Loucy (cell line): ENCODE measurements around the gene COL11A2.

ENCODE experiments used
- H2AFZ ChIP-seq: fragments of 200-600 bp; sonication (generic); 2 replicates; pipeline ENCODE4 v1.6.0; 2016; ENCODE audit warnings: antibody characterized with exemption, mild to moderate bottlenecking, low read length, moderate library complexity
- H3F3A ChIP-seq: fragments of 200-600 bp; 2 replicates; pipeline ENCODE4 v1.6.0; 2016; ENCODE audit warnings: antibody characterized with exemption, low read depth, mild to moderate bottlenecking
- H3K27me3 ChIP-seq: fragments of 200-600 bp; sonication (generic); 2 replicates; pipeline ENCODE4 v1.6.1; 2014; ENCODE audit warnings: low read length, mild to moderate bottlenecking; ENCODE audit not compliant: insufficient read depth, poor library complexity, severe bottlenecking
- H3K36me3 ChIP-seq: fragments of 200-600 bp; sonication (generic); 2 replicates; pipeline ENCODE4 v1.6.1; 2016; ENCODE audit warnings: low read length; ENCODE audit not compliant: insufficient read depth
- H3K4me1 ChIP-seq: fragments of 200-600 bp; sonication (generic); 2 replicates; pipeline ENCODE4 v1.5.1; 2014; ENCODE audit warnings: low read length, mild to moderate bottlenecking; ENCODE audit not compliant: insufficient read depth, poor library complexity, severe bottlenecking
- H3K4me2 ChIP-seq: fragments of 200-600 bp; sonication (generic); 2 replicates; pipeline ENCODE4 v1.6.0; 2014; ENCODE audit warnings: antibody characterized with exemption, low read length, low read depth, mild to moderate bottlenecking; ENCODE audit not compliant: poor library complexity, severe bottlenecking
- H3K4me3 ChIP-seq: fragments of 200-600 bp; sonication (generic); 2 replicates; pipeline ENCODE4 v1.5.1; 2014; ENCODE audit warnings: low read length, mild to moderate bottlenecking, mixed read lengths; ENCODE audit not compliant: poor library complexity, severe bottlenecking
- H3K79me2 ChIP-seq: fragments of 200-600 bp; sonication (generic); 2 replicates; pipeline ENCODE4 v1.6.1; 2014; ENCODE audit warnings: low read length; ENCODE audit not compliant: insufficient read depth
- H3K9ac ChIP-seq: fragments of 200-600 bp; sonication (generic); 2 replicates; pipeline ENCODE4 v1.6.0; 2014; ENCODE audit warnings: mild to moderate bottlenecking, low read depth, low read length, moderate library complexity; ENCODE audit not compliant: poor library complexity, severe bottlenecking
- H3K9me2 ChIP-seq: fragments of 200-600 bp; sonication (generic); replicated peaks from 2 replicates; pipeline ENCODE4 v1.6.1; 2016; ENCODE audit warnings: low read depth, low read length, mixed read lengths
- H3K9me3 ChIP-seq: fragments of 200-600 bp; sonication (generic); 2 replicates; pipeline ENCODE4 v1.6.1; 2014; ENCODE audit warnings: mild to moderate bottlenecking, antibody characterized with exemption, low read length, low read depth; ENCODE audit not compliant: insufficient read depth
- H4K20me1 ChIP-seq: fragments of 200-600 bp; sonication (generic); 2 replicates; pipeline ENCODE4 v1.6.0; 2014; ENCODE audit warnings: antibody characterized with exemption, low read length, mild to moderate bottlenecking; ENCODE audit not compliant: insufficient read depth, poor library complexity, severe bottlenecking
- EZH2phosphoT487 ChIP-seq: fragments of 200-600 bp; IDR thresholded peaks from 2 replicates; pipeline ENCODE4 v1.6.1; 2018; ENCODE audit warnings: antibody characterized with exemption, mild to moderate bottlenecking, moderate library complexity, borderline replicate concordance
- TF ChIP-seq, protein P1 (sequence below): fragments of 200-600 bp; sonication (generic); conservative IDR thresholded peaks from 2 replicates; pipeline ENCODE4 v1.5.1; 2014; ENCODE audit warnings: mild to moderate bottlenecking, antibody characterized with exemption, low read length

COL11A2 gene

DNA sequence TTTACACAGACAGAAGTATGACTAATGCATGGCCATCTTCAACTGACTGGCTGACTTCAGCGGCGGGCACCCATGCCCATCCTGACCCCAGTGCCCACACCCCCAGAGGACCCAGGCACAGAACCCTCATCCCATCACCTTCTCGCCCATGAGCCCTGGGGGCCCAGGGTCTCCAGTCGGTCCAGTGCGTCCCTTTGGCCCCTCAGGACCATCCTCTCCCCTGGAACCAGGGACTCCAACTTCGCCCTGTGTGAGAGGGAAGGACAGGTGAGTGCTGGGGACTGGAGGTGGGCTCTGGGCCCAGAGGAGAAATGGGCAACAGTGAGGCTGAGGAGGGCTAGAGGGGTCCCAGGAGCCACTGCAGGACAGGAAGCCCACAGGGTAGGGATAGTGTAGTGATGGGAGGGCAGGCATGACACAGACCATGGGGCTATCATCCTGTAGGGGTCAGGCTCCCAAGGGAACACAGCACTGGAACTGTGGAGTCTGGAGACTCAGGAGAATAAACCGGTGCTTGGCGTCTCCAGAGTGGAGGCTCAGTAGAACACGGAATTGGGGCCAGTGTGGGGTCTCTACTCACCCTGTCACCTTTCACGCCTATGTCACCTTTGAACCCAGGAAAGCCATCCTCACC, 16.7 kb downstream of the COL11A2 start:
- no peaks in the 10 kb centered on the region for H3K4me1 ChIP-seq
- no peak overlapping the region for H3K9ac ChIP-seq
- no peak overlapping the region for H3K4me2 ChIP-seq
- TF ChIP-seq, protein P1, sequence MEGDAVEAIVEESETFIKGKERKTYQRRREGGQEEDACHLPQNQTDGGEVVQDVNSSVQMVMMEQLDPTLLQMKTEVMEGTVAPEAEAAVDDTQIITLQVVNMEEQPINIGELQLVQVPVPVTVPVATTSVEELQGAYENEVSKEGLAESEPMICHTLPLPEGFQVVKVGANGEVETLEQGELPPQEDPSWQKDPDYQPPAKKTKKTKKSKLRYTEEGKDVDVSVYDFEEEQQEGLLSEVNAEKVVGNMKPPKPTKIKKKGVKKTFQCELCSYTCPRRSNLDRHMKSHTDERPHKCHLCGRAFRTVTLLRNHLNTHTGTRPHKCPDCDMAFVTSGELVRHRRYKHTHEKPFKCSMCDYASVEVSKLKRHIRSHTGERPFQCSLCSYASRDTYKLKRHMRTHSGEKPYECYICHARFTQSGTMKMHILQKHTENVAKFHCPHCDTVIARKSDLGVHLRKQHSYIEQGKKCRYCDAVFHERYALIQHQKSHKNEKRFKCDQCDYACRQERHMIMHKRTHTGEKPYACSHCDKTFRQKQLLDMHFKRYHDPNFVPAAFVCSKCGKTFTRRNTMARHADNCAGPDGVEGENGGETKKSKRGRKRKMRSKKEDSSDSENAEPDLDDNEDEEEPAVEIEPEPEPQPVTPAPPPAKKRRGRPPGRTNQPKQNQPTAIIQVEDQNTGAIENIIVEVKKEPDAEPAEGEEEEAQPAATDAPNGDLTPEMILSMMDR, result no peak
- no peak for TF ChIP-seq EZH2phosphoT487
- H3K4me3 ChIP-seq, result no peak overlapping the region
- no peaks in the 10 kb centered on the region for H4K20me1 ChIP-seq
- H3F3A ChIP-seq, result no peaks in the 10 kb centered on the region
- no peaks in the 10 kb centered on the region for H3K36me3 ChIP-seq
- H3K27me3 ChIP-seq, result peaks cover 27% of the 10 kb centered on the region
- no peaks in the 10 kb centered on the region for H3K79me2 ChIP-seq
- H3K9me3 ChIP-seq, result no peaks in the 10 kb centered on the region
- no peaks in the 10 kb centered on the region for H3K9me2 ChIP-seq
- H2AFZ ChIP-seq, result no peak overlapping the region

DNA sequence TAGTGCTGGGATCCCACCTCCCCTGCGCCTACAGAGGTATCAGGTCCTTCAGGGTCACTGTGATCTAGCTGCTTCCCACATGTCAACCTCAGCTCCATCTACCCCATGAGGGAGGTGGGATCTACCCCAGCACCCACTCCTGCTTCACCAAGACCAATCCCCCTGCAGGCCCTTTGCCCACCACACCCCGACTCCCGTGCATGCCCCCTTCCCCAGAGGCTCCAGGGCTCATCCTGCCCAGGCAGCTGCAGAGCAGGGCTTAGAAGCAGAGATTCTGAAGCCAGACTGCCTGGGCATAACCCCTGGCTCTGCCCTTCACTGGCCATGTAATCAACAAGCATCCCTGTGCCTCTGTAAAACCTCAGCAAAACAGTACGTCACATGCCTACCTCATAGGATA, 17.5 kb downstream of the COL11A2 start:
- Histone ChIP-seq H4K20me1 (no peaks in the 10 kb centered on the region), H3K9ac (no peak overlapping the region), H3K27me3 (peaks cover 19% of the 10 kb centered on the region), H2AFZ (no peak overlapping the region), H3K9me2 (no peaks in the 10 kb centered on the region), H3K79me2 (no peaks in the 10 kb centered on the region), H3K4me1 (no peaks in the 10 kb centered on the region), H3K36me3 (no peaks in the 10 kb centered on the region), H3K4me2 (no peak overlapping the region), H3K9me3 (no peaks in the 10 kb centered on the region), H3F3A (no peaks in the 10 kb centered on the region), H3K4me3 (no peak overlapping the region)
- TF ChIP-seq EZH2phosphoT487, result no peak
- TF ChIP-seq, protein P1, result no peak

DNA sequence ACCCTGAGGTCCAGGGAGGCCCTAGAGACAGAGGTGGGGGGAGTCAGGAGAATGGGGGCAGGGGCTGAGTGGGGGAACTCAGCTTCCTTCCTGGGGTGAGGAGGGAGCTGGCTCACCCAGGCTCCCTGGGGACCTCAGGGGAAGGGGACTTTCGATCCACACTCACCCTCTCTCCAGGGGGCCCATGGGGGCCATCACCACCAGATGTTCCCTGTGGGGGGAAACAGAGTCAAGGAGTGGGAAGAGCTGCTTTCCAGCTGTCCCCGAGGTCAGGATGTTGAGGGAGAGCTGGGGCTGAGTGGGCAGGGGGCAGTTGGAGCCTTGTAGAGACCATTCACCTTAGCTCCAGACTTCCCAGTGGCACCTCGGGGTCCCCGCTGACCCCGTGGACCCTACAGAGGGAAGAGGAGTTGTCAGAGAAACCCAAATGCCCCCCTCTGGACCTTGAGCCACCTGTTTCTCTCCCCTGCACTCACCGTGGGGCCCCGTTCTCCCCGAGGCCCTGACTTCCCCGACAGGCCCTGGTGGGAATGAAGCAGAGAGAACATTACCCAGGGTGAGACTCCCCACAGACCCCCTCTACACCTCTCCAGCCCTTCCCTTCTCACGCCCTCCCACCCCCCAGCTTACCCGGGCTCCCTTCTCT, 18.6 kb downstream of the COL11A2 start:
- no peak for TF ChIP-seq EZH2phosphoT487
- TF ChIP-seq, protein P1, result no peak
- Histone ChIP-seq H2AFZ (no peak overlapping the region), H3K9me3 (no peaks in the 10 kb centered on the region), H3K4me3 (no peak overlapping the region), H3K79me2 (no peaks in the 10 kb centered on the region), H3K9me2 (no peaks in the 10 kb centered on the region), H3F3A (no peaks in the 10 kb centered on the region), H3K27me3 (peaks cover 8% of the 10 kb centered on the region), H3K4me1 (no peaks in the 10 kb centered on the region), H3K36me3 (no peaks in the 10 kb centered on the region), H4K20me1 (no peaks in the 10 kb centered on the region), H3K9ac (no peak overlapping the region), H3K4me2 (no peak overlapping the region)
